Chondrocyte (in vitro differentiated cells): ENCODE results near the gene RERE. TPM values are rescaled to one million over a fixed set of nuclear protein-coding genes. Genes with fewer than 3 reads are reported as not detected.

Source experiments
- DNase-seq: peaks from one replicate; pipeline ENCODE4 v3.0.0; 2021; ENCODE audit warnings: mixed read lengths, low spot score
- H3K27ac Mint-ChIP-seq: one replicate; pipeline ENCODE4 v1.8.0; 2021; ENCODE audit warnings: mild to moderate bottlenecking, moderate library complexity, mixed read lengths; ENCODE audit not compliant: unreplicated experiment
- H3K27me3 Mint-ChIP-seq: 2 replicates; pipeline ENCODE4 v1.8.0; 2021; ENCODE audit warnings: low read depth, mixed read lengths
- H3K36me3 Mint-ChIP-seq: 2 replicates; pipeline ENCODE4 v1.8.0; 2021; ENCODE audit warnings: low read depth, mixed read lengths
- H3K4me1 Mint-ChIP-seq: 2 replicates; pipeline ENCODE4 v1.8.0; 2021; ENCODE audit warnings: low read depth, mild to moderate bottlenecking, mixed read lengths
- H3K4me3 Mint-ChIP-seq: one replicate; pipeline ENCODE4 v1.8.0; 2021; ENCODE audit warnings: mild to moderate bottlenecking, moderate library complexity, mixed read lengths; ENCODE audit not compliant: unreplicated experiment
- H3K9me3 Mint-ChIP-seq: 2 replicates; pipeline ENCODE4 v1.8.0; 2021; ENCODE audit warnings: low read depth, mixed read lengths
- total RNA-seq: library from RNA; stranded (reverse); gene quantifications from 3 replicates; pipeline ENCODE4 v1.2.1, GENCODE V29; 2021
- TF ChIP-seq, protein P1 (sequence below): fragments of 200-600 bp; sonication (generic); IDR thresholded peaks from 2 replicates; pipeline ENCODE4 v1.5.0; 2021; ENCODE audit warnings: antibody characterized with exemption, mild to moderate bottlenecking, moderate library complexity

RERE gene
- total RNA-seq, 1 donor from 2014 or later, result 64.9 TPM

DNA sequence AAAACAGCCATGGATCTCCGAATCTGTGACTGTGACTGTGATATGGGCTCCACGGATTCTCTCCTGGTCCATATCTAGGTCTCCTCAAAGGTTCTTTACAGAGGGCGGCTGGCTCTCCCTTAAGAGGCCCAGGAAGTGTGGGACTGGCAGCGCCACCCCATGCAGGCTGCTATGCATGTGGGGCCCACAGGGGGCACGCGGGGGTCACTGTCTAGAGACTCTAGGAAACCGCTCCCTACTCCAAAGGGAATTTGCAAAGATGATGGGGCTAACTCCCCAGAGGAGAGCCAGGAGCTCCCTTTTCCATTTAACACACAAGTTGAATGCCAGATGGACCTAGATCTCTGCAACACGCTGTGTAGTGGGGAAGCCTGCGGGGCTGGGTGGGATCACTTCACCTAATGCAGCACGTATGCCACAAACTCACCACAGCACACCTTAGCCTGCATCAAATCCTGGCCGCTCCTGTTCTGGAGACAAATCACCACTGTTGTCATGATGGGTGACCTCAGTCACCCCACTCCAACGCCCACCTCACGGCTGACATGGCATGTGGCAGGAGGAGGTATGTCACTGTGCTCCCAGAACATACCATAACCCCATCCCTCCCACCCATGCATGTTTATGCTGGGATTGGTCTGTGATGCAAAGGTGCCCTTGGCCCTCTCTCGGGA, 437.8 kb downstream of the RERE start:
- Mint-ChIP-seq H3K27ac (no peak overlapping the region), H3K27me3 (no peaks in the 10 kb centered on the region), H3K36me3 (peaks cover 5% of the 10 kb centered on the region)

DNA sequence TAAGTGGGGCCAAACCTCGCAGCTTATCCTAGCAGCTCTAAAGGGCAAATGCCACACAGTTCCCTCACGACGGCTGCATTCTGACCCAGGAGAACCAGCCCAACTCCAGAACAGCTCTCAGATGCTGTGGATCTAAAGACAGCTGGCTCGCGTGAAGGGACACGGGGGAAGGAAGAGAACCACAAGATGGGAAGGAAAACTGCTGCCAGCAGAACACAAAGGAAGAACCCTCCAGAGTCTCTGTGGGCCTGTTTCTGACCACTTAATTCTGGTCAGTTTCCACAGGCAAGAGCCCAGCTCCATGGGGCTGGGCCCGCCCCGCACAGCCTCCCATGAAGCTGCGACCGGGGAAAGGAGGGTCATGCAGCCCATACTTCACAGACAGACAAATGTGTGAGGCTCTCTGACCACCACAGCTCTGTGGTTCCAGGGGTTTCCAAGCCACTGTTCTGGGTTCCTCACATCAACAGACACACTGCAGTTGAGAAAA, 438.4 kb downstream of the RERE start:
- TF ChIP-seq, protein P1, sequence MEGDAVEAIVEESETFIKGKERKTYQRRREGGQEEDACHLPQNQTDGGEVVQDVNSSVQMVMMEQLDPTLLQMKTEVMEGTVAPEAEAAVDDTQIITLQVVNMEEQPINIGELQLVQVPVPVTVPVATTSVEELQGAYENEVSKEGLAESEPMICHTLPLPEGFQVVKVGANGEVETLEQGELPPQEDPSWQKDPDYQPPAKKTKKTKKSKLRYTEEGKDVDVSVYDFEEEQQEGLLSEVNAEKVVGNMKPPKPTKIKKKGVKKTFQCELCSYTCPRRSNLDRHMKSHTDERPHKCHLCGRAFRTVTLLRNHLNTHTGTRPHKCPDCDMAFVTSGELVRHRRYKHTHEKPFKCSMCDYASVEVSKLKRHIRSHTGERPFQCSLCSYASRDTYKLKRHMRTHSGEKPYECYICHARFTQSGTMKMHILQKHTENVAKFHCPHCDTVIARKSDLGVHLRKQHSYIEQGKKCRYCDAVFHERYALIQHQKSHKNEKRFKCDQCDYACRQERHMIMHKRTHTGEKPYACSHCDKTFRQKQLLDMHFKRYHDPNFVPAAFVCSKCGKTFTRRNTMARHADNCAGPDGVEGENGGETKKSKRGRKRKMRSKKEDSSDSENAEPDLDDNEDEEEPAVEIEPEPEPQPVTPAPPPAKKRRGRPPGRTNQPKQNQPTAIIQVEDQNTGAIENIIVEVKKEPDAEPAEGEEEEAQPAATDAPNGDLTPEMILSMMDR, result no peak
- no peaks in the 10 kb centered on the region for H3K27me3 Mint-ChIP-seq
- no peak overlapping the region for H3K4me3 Mint-ChIP-seq
- no peak overlapping the region for H3K27ac Mint-ChIP-seq
- no peak for DNase-seq
- peaks cover 5% of the 10 kb centered on the region for H3K36me3 Mint-ChIP-seq
- H3K9me3 Mint-ChIP-seq, result no peaks in the 10 kb centered on the region
- peaks cover 48% of the 10 kb centered on the region for H3K4me1 Mint-ChIP-seq

More for the DNA sequence above, 437.8 kb downstream of the RERE start:
- TF ChIP-seq, protein P1, result no peak
- Mint-ChIP-seq H3K4me1 (peaks cover 48% of the 10 kb centered on the region), H3K4me3 (no peak overlapping the region), H3K9me3 (no peaks in the 10 kb centered on the region)
- no peak for DNase-seq

DNA sequence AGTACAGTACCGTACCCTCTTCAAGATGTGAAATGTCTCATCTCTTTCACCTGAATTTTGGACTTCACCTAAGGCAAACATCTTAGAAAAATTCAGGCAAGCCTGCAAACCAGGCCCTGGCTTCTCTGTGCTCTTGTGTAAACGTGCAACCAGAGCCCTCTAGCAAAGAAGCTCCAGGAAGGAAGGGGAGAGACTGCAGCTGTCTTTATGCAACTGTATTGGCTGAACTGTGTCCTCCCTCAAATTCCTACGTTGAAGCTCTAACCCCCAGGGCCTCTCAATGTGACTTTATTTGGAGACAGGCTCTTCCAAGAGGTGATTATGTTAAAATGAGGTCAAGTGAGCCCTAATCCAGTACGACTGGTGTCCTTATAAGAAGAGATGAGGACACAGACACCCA, 439.3 kb downstream of the RERE start:
- Mint-ChIP-seq H3K27ac (no peak overlapping the region), H3K9me3 (no peaks in the 10 kb centered on the region), H3K27me3 (no peaks in the 10 kb centered on the region), H3K4me3 (no peak overlapping the region), H3K36me3 (peaks cover 5% of the 10 kb centered on the region), H3K4me1 (peaks cover 55% of the 10 kb centered on the region)
- no peak for DNase-seq
- TF ChIP-seq, protein P1, result no peak

DNA sequence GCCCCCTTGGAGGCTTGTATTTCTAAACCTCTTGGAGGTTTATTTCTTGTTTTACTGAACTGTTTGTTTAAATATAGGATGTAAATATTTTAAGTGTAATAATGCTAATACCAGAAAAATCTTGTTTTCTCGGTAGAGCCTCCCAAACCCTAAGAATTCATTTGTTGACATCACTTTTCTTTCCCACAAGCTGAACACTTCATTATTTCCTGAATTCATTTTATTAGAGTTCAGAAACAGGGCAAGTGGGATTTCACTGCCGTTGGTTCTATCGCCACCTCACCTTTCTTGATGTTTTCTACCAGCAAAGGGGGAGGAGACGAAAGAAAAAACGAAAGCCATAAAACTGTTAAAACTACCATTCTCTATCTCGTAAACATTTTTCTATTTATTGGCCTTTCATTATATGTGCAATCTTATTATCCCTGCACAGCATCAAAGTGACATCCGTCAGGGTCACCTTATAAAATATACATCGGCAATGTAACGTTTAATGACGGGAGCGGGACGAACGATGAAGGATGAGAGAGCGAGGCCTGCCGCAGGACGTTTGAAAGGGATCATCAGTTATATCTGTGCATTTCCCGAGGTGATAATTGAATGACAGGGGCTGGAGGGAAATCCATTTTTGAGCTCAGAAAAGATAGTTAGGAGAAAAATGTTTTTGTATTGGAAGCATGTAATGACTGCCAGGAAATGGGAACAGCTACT, 440.0 kb downstream of the RERE start:
- Mint-ChIP-seq H3K4me1 (peaks cover 60% of the 10 kb centered on the region), H3K9me3 (no peaks in the 10 kb centered on the region), H3K36me3 (peaks cover 5% of the 10 kb centered on the region), H3K4me3 (no peak overlapping the region), H3K27ac (no peak overlapping the region), H3K27me3 (no peaks in the 10 kb centered on the region)
- no peak for DNase-seq
- TF ChIP-seq, protein P1, result no peak

DNA sequence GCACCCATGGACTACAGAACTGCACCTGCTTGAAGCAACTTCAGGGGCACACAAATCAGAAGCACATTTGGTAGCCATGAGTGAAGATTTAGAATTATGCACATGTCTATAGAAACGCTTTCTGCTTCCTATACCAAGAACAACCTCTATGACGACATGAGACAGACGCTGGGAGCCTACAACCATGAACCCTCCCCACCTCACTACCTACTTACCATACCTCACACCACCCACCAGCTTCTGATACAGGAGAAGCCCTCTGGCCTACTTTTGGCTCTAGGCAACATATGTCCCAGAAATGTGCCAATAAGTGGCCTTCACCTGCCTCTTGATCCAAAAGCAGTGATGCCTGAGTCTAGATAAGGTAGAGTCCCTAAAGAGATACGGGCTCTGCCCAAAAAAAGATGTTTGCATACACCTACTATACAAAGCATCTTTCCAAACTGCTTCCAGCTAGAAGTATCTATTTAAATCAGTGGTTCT, 441.0 kb downstream of the RERE start:
- Mint-ChIP-seq H3K36me3 (peaks cover 5% of the 10 kb centered on the region), H3K9me3 (no peaks in the 10 kb centered on the region), H3K4me3 (no peak overlapping the region), H3K27ac (no peak overlapping the region), H3K27me3 (no peaks in the 10 kb centered on the region), H3K4me1 (peaks cover 60% of the 10 kb centered on the region)
- no peak for DNase-seq
- TF ChIP-seq, protein P1, result no peak
